ENCODE data around the gene PPM1B.

- no peak for TF ChIP-seq CTCF (IDR thresholded peaks at IDR 0.05)
- no peak for TF ChIP-seq POLR2A (IDR thresholded peaks at IDR 0.05)
Measured at GRCh38 chr2:44166096-44166495, 2.6 kb upstream of the PPM1B start.

All from heart left ventricle (tissue), 13 donors.